ENCODE data around the gene FN1.
"Not testable (repeated sequence)": the region's sequence is repeated elsewhere in the genome, so short reads cannot be mapped to it uniquely, and the experiment has no call there.

The FN1 gene

DNA sequence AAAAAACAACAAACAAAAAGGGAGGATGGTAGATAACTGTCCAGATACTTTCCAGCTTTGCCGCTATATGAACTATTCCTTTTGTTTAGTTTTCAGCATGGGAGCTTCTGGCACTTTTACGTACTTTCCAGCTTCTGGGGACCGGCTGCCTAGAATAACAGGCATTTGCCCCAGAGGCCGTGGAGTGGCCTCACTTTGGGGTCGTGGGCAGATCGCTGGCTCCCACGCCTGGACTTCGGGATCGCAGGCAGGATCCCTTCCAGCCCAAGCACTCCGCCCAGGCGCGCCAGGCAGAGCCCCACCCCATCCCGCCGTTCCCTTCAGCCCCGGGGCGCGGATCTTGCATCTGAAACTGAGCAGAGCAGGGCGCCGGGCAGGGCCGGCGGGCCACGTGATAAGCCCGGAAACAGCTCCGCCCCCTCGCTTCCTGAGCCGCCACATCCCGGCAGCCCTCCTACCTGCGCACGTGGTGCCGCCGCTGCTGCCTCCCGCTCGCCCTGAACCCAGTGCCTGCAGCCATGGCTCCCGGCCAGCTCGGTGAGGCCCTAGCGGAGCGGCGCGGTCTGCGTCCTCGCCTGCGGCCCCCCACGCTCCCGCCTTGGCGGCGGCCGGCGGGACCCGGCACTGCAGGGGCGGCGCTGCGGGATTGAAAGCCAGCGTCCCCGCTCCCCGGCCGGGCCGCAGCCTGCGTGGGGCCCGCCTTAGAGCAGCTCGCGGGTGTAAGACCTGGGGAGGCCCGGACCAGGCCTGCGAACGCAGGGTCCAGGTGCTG lies 124.1 kb downstream of the FN1 start, which contains the start of gene ATIC:
Gene ATIC (plus strand): TSS at position 435 of the 772 bp plus-strand sequence. CDS start 84 bp downstream, at position 519.
- DNase-seq (ENCODE audit: low read depth, low spot score) = peak; percentile 76
- peak within 1 kb of the TSS; percentile 43 for H3K27ac ChIP-seq

DNA sequence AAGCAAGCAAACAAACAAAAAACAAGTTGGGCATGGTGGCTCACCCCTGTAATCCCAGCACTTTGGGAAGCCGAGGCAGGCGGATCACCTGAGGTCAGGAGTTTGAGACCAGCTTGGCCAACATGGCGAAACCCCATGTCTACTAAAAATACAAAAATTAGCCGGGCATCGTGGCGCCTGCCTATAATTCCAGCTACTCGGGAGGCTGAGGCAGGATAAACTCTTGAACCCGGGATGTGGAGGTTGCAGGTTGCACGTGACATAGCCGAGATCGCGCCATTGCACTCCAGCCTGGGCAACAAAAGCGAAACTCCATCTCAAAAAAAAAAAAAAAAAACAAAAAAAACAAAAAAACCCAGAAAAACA lies 124.6 kb downstream of the FN1 start:
- DNase-seq (ENCODE audit: low read depth, low spot score) = not testable (repeated sequence)

More for the DNA sequence above, 124.6 kb downstream of the FN1 start:
- H3K27ac ChIP-seq = peak overlapping the region; percentile 43
